Measurements from ENCODE around the gene CACNA2D3.

CACNA2D3 gene

DNA sequence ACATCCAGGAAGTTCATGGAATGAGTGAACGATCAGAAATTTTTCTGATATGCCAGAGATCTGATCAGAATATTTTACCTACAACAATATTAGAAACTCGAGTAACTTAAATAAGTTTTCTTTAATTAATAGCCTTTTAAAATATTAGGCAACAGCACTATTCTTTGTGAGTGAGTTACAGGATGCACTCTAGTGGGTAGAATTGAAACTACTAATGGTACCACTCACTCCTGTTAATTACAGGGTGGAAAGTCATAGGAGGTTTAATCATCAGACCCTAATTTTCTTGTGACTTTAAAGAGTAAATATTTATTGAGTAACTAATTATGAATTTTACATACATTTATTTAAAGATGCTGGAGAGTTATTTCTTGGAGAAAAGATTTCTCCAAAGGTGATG lies 217.3 kb downstream of the CACNA2D3 start:
- no peak for DNase-seq (ENCODE audit: low read depth in 3 of 3)

DNA sequence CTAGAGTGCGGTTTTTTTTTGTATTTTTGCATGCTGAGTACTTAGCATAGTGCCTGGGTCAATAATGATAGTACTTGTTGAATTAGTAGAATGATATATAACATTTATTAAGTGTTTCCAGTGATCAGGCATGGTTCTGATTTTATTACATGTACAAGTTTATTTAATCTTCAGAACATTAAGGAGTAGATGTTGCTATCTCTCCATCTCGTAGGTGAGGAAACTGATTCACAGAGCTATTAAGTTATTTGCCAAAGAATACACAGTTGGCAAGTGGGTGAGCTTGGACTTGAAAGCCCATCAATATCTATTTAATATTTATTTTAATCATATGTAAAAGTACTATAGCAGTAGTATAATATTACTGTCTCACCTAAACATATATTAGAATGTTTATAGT lies 219.5 kb downstream of the CACNA2D3 start:
- DNase-seq (ENCODE audit: low read depth in 3 of 3) = no peak

- DNase-seq (ENCODE audit: low read depth in 3 of 3) = no peak
Observed at GRCh38 chr3:54342676-54343075, 220.3 kb downstream of the CACNA2D3 start.

DNA sequence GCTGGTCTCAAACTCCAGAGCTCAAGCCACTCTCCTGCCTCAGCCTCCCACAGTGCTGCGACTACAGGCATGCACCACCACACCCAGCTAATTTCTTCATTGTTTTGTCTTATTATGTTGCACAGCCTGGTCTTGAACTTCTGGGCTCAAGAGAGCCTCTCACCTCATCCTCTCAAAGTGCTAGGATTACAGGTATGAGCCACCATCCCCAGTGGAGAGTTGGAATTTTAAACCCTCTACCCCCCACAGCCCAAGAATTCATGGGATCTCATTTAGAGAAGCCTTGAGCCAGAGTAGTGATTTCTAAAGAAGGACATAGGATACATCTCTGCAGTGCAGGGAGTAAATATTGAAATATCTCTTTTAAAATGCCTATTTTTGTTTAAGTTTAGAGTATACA lies 221.1 kb downstream of the CACNA2D3 start:
- no peak for DNase-seq (ENCODE audit: low read depth in 3 of 3)

- DNase-seq (ENCODE audit: low read depth in 3 of 3) = no peak
Observed at GRCh38 chr3:54344601-54345231, 222.4 kb downstream of the CACNA2D3 start.

- DNase-seq (ENCODE audit: low read depth in 3 of 3) = no peak
Observed at GRCh38 chr3:54345847-54346375, 223.6 kb downstream of the CACNA2D3 start.

DNA sequence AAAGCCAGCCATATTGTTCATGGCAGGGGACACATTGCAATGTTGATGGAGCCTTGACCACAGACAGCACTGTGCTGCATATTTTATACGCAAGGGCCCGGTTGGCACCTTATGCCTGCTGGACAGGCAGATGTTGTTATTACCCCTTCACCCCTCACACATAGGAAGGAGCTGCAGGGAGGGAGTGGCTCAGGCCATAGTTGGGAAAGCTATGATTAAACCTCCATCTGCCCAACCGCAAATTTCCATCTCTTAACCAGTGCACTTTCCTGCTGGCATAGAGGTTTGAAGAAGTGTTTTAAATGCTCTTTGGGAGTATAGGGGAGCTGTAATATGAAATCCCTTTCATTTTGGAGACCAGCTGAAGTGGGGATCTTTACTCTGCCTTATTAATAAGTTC lies 224.7 kb downstream of the CACNA2D3 start:
- DNase-seq (ENCODE audit: low read depth in 3 of 3) = no peak

DNA sequence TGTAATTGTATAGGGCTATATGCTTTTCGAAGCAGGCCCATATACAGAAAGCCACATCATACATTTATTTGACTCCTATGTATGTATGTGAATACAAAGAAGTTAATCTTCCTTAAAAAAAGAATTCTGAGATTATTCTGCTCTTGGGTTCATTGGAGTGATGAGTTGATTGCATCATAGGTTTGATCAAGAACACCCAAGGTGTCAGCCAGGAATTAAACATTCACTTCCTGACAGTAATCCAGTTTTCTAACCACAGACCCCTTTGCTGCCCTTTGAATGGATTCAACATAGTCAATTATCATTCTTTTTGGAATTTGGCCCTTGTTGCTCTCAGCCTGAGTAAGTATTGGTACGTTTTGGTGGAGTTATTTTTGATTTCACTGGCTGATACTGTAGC lies 225.6 kb downstream of the CACNA2D3 start:
- no peak for DNase-seq (ENCODE audit: low read depth in 3 of 3)

- no peak for DNase-seq (ENCODE audit: low read depth in 3 of 3)
Observed at GRCh38 chr3:54349231-54349652, 226.9 kb downstream of the CACNA2D3 start.

DNA sequence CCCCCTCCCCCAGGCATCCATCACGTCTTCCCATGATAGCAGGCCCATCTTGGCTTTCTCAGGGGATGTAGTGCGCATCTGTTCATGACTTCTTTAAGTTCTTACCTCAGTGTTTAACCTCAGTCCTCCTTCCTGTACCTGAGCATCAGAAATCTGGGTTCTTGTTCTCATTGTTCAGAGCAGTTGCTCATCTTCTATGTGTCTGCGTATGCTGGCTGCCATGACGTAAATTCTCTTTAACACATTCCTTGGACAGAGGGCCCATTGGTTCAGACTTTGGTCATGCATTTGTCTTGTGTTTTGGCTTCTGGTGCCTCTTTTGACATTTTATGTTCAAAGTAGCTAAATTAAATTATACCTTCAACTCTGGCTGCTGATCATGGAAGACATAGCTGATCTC lies 227.3 kb downstream of the CACNA2D3 start:
- no peak for DNase-seq (ENCODE audit: low read depth in 3 of 3)

DNA sequence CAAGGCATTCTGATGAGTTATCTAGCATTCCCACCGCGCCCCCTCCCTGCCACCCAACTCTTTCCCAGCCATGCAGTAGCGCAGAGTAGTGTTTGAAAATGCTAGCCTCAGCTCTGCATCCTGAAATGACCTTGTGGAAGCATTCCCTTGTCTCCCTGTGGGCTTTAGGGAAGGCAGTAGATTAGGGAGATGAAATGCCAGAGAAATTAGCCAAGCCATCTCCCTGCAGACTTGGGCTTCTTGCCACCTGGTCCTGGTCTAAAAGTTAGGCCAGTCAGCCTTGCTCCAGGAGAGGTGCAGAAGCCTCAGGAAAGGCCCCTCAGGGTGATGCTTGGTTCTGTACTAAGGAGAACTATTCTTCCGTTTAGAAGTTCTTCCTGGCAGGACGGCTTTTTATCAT lies 231.2 kb downstream of the CACNA2D3 start:
- DNase-seq (ENCODE audit: low read depth in 3 of 3) = no peak

DNA sequence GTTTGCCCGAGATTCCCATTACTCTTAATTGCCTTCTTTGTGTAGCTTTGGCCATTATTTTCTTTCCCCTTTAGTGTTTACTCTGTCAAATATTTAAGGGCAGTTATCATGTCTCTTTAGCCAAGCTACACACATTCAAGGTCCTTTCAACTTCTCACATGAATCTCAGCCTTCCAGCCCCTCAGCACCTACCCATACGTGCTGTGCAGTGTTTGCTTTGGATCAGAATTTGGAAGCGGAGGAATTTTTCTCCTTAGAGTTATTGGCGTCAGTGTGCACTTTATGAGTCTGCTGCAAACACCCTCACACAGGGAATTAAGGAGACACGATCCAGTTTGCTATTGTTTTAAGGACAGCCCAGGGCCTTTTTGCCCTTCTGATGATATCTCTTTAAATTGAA lies 231.6 kb downstream of the CACNA2D3 start:
- no peak for DNase-seq (ENCODE audit: low read depth in 3 of 3)

- DNase-seq (ENCODE audit: low read depth in 3 of 3) = no peak
Observed at GRCh38 chr3:54355800-54356199, 233.4 kb downstream of the CACNA2D3 start.

DNA sequence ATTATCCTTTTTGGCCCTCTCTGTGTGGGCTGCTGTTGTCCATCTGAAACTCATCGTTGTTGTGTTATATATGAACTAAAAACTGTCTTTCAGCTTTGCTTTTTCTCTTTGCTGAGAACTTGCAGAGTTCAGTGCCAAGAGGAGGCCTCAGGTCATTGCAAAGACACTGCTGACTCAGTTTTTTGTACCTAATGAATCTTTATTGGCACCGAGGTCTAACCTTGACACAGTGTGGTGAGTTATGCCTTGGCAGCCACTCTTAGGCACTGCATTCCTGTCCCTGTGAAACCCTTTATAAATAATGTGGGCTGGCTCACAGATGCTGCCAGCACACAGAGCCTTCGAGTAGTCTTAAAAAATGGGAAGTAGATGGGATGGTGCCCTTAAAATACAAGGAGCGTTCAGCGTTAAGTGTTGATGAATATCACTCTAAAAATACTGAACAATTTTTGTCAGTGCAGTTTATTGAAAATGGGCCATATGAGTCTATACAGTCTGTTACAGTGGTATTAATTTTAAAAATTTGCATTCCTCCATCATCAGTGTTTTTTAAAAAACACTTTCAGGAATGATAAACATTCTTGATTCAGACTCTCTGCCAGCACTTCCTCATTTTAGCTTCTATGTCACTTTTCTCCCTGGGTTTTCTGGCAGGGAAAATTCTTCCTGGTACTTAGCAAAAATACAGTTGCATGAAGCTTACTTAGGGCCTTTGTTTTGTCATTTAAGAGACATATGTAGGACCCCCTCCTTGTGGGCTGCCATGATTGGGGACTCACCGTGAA lies 234.1 kb downstream of the CACNA2D3 start:
- no peak for DNase-seq (ENCODE audit: low read depth in 3 of 3)

DNA sequence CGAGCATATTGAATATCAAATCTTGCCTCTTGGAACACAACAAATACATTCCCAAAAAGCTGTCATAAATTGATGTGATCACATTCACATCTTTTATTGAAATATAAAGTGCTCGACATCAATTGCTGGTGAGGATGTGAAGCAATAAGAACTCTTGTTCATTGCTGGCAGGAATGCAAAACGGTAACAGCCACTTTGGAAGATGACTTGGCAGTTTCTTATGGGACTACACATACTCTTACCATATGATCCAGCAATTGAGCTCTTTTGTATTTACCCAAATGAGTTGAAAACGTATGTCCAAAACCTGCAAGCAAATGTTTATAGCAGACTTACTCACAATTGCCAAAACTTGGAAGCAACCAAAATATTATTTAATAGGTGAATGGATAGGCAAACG lies 234.9 kb downstream of the CACNA2D3 start:
- DNase-seq (ENCODE audit: low read depth in 3 of 3) = no peak

- DNase-seq (ENCODE audit: low read depth in 3 of 3) = no peak
Observed at GRCh38 chr3:54358316-54358715, 236.0 kb downstream of the CACNA2D3 start.

DNA sequence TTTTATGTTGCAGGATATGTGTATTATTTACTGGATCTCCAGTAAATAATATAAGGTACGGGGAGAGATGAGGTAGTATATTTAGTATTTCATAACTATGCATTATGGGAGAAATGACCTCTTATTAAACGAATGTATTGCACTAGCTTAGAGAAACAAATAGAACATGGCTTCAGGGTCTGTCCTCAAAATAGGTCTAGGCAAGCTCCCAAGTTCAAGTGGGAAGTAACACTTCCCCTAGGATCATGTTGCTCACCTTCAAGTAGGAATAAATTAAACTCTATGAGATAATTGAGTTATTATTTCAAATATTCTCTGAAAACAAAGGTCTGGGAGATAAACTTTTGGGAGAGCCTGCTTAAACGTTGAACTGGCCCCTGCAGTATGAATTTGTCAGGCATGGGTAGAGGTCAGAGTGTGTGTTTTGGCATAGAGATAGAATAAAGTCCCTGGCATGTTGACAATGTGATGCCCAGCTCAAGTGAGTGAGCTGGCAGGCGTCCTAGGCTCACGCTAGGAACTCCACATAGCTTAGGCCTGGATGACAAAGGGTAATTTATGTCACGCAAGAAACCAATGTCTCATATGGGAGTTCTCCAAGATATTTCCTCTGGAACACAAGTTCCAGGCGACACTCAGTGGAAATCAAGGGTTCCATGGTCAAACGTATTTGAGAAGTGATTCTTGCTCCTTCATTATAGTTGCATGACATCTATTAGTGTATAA lies 236.8 kb downstream of the CACNA2D3 start:
- DNase-seq (ENCODE audit: low read depth in 3 of 3) = no peak

DNA sequence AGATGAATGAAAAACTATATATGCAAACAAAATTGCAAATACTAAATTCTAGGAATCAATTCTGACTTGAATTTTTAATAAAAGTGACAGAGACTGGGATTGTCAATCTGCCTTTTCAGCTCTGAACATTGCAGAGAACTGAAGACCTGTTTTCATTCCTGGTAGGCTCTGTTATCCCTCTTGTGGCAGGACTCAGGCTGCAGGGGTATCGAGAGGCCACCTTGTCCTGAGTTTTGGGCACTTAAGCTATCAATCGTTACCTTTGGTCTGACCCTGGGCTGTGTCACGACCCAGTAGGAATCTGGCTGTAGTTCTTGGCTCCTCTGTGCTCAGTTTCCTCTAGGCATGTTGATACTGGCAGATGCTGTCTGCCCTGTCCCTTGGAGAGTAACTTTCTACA lies 238.0 kb downstream of the CACNA2D3 start:
- no peak for DNase-seq (ENCODE audit: low read depth in 3 of 3)

- no peak for DNase-seq (ENCODE audit: low read depth in 3 of 3)
Observed at GRCh38 chr3:54361746-54362283, 239.5 kb downstream of the CACNA2D3 start.

DNA sequence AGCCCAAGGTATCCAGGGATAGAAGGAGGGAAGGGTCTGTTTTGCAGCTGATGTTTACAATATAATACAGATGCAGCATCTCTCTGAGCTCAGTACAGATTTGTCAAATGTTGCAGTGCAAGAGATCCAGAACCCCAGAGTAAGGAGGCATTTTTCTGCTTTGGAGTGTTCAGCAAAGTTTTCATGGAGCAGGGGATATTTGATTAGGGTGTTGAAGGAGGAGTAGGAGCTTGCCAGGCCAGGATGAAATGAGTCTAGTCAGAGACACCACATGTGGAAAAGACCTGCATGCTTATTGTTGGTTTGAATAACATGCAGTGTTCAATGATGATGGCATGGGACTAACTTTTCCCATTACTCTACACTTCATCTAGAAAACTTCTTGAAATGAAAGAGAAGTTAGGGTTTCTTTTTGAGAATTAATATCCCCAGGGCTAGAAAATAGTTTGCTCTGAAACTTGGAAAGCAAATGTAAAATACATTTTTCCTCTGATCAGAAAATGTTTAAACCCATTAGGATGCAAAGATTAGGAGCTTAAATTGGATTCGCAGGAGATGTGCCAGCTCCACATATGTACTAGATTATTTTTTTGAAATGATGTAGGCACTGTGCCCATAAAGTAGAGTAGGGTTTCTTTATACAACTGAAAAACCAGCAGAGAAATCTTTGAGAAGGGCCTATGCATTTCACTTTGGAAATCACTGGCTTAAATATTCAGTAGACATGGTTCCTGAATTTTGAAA lies 243.8 kb downstream of the CACNA2D3 start:
- no peak for DNase-seq (ENCODE audit: low read depth in 3 of 3)

- DNase-seq (ENCODE audit: low read depth in 3 of 3) = no peak
Observed at GRCh38 chr3:54366839-54367238, 244.5 kb downstream of the CACNA2D3 start.

DNA sequence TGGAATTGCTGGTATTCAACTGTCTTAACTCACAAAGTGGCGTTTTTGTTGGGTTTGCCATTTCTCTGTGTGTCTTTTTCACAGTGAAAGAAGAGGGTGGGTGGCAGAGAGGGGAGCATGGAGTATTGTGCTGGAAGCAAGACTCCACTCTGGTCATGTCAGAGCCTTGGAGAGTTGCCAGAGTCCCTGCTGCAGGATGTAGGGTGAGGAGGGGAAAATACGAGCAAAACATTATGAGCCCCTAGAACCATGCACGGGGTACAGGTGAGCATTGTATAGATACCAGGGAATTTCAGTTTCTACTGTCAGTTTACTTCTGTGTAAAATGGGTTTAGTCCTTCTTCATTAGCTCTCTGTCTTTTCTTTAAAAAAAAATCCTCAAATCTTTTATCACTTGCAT lies 249.9 kb downstream of the CACNA2D3 start:
- no peak for DNase-seq (ENCODE audit: low read depth in 3 of 3)
